ENCODE data around the gene MXI1.
"Not testable (repeated sequence)": the region's sequence is repeated elsewhere in the genome, so short reads cannot be mapped to it uniquely, and the experiment has no call there.

Gene MXI1

DNA sequence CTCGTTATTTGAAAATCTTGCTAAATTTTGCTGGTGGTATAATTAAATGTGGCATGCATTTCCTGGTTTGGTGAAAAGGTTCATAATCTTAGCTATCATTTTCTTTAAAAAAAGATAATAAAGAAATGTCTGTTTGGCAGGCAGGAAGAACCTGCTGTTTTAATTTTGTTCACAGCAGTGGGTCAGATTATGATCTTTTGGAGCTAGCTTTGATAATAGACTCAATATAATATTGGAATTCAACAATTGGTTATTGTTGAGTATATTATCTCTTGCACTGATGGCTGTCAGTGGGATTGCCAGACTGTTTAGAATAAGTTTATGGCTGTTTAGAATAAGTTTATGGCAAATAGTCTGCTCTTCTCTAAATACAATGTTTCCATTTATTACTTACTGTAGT, 35.1 kb downstream of the MXI1 start:
- DNase-seq, result no peak

GRCh38 chr10:110244550-110244949, 37.1 kb downstream of the MXI1 start:
- DNase-seq, result no peak

GRCh38 chr10:110247833-110248232, 40.4 kb downstream of the MXI1 start:
- DNase-seq, result not testable (repeated sequence)

GRCh38 chr10:110249489-110249888, 42.1 kb downstream of the MXI1 start:
- DNase-seq, result not testable (repeated sequence)

DNA sequence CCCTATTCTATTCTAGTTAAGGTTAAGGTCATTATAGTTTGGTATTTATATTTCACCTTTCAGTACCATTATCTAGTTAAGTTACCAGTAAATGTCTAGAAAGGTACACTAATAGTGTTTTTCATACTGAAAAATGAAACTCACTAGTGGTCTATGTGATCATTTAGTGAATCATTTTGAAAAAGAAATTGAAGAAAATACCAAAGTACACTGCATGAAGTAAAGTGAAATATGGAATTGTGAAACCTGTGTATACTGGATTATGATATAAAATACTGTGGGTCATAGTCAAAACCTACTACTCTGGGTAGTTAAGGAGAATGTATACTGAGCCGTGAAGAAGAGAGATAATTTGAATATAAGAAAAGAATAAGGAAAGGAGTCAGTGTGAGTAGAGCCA, 44.0 kb downstream of the MXI1 start:
- not testable (repeated sequence) for DNase-seq

- DNase-seq, result no peak
These were observed 44.7 kb downstream of the MXI1 start for GRCh38 chr10:110252151-110252550.

- DNase-seq, result no peak
These were observed 47.1 kb downstream of the MXI1 start for GRCh38 chr10:110254467-110254866.

DNA sequence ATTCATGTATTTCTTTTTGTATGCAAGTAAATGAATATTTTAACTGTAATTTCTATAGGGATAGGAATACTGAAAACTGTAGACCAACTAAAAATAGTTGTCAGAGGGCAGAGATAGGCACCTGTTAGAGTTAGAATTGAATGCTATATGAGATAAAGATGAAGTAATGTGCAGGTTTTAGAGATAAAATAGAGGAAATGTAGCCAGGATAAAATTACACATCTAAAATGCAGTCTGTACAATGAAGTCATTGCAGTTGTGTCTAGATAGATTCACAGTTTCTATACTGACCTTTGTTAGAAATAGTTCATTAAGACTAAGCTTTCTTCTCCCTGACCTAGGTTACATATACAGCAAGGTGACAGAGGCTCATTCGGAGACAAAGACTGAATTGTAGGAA, 51.1 kb downstream of the MXI1 start:
- DNase-seq, result no peak

GRCh38 chr10:110259317-110259716, 51.9 kb downstream of the MXI1 start:
- no peak for DNase-seq

DNA sequence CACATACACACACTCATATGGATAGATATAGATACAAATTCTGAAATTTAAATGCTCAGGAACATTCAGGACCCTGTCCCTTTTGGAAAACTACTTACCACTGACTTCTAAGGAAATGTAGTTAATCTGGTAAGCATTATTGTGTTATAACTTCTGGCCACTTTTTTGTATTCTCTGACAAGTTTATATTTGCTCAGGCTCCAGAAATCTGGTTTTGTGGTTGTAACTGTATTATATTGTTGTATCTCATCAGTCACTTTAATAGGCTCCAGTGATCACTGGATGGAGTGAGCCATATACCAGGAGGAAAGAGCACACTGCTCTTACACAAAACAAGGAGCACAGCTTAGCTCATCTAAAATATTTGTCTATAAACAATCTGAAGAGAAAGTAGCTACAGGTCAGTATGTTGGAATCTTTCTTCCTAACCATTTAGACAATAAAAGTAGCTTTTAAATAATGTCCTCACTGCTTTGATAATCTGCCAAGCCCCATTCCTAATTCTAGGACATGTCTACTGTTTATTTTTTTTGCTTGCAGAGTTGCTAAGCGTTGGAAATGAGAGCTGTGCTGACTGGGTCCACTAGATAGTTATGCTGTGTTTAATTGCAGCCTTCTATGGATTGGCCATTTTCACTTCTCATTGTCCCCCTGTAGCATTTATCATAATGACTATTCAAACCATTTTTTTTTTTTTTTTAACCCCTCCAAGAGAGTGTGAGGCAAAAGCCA, 53.5 kb downstream of the MXI1 start:
- DNase-seq, result no peak

- DNase-seq, result no peak
These were observed 55.8 kb downstream of the MXI1 start for GRCh38 chr10:110263164-110263563.

GRCh38 chr10:110265573-110266193, 58.3 kb downstream of the MXI1 start:
- DNase-seq, result no peak

- no peak for DNase-seq
These were observed 59.9 kb downstream of the MXI1 start for GRCh38 chr10:110267276-110267675.

GRCh38 chr10:110268442-110268841, 61.0 kb downstream of the MXI1 start:
- DNase-seq, result no peak

DNA sequence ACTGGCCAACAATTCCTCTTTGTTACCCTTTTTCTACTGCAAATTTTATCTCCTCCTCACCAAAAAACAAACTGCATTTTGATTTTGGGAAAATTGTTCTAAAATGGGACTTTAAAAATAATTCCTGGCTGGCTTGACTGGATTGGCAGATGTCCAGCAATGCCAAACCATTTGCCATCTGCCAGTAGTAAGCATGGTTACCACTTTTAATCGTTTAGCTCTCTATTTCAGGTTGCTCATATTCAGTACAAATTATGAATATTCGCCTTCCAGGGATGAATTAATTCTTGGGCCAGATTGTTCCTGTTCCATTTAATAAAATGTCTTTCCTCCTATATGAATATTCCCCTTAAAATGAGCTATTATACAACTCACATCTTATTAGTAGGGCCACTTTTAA, 61.6 kb downstream of the MXI1 start:
- DNase-seq, result no peak

DNA sequence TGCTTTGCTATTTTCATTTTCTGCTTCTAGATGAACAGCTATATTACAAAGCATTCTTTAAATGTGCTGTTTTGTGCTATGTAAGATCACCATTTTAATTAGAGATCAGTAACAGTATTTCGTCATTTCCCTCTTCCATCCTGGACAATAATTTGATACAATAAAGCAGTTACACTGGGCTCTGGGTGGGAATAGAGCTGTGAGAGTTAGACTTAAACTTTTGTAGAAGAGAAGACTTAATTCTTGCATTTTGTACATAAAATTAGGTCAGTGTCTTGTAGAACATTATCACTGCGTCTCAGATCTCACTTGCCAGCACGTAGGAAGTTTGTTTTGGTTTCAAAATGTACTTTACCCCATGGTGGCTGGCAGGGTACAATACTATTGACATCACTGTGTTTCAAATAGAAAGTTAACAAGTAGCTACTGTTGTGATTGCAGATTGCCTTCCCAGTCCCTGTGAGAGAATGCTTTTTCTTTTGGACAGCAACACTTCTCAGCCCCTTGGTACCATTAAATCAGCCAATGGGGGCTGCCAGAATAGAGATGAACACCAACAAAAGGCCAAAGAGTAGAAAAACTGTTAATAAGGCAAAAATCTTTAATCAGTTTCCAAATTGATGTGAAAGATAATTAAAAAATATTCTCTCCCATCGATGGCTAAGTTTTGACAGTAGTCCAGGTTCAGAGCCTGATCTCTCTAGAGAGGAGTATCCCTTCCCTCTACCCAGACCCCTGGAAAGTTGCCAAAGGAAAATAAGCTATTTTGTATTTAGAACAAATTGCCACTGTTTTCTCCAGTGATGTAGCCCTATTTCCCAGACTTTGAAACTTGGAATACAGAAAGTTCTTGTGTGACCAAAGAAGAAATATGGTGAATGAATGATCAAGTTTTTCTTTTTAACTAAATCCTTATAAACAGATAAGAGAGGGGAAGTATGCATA, 62.2 kb downstream of the MXI1 start:
- DNase-seq, result peak; percentile 32

GRCh38 chr10:110272995-110273394, 65.6 kb downstream of the MXI1 start:
- DNase-seq, result not testable (repeated sequence)

DNA sequence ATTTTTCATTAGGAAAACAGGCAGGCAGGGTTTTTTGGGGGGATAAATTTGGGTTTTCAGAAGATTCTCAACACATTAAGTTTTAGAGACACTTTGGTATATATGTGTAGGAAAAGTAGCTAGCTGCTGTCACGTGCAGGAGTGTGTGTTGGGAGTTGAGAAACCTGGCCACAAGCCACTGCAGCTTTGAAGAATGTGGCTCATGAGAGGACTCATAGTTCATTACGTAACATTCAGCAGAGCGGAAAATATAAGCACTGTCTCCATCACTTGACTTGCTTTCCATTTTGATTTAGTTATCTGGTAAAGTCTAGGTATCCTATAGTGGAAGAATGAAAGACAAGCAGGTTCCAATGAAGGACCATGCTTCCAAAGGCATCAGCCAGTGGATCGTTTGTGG, 66.1 kb downstream of the MXI1 start:
- DNase-seq, result peak; percentile 28

DNA sequence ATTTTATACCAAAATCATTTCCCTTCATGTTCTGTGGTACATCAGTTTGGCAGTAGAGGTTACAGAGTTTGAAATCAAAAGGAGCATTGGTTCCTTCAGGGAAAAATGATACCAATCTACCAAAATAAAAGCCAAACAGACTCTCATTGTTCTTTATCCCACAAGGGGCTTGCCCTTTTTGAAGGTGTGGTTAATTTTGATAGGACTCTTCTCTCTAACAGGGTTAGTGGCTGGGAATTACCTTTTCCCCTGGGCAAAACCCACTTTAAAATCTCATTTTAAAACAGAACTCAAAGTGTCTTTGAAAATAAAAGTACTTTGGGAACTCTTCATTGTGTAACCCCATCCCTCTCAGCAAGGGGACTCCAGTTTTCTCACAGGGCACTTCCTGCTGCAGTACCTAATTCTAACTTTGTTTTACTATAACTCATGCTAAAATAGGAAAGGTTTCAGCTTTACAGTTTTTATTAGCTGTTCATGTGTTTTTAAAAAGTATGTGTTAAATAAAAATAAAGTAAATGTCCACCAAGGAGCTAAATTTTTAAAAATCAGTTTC, 66.7 kb downstream of the MXI1 start:
- DNase-seq, result no peak

- no peak for DNase-seq
These were observed 67.2 kb downstream of the MXI1 start for GRCh38 chr10:110274647-110275046.

GRCh38 chr10:110275128-110275729, 67.8 kb downstream of the MXI1 start:
- peak; percentile 20 for DNase-seq

- no peak for DNase-seq
These were observed 69.2 kb downstream of the MXI1 start for GRCh38 chr10:110276603-110277002.

DNA sequence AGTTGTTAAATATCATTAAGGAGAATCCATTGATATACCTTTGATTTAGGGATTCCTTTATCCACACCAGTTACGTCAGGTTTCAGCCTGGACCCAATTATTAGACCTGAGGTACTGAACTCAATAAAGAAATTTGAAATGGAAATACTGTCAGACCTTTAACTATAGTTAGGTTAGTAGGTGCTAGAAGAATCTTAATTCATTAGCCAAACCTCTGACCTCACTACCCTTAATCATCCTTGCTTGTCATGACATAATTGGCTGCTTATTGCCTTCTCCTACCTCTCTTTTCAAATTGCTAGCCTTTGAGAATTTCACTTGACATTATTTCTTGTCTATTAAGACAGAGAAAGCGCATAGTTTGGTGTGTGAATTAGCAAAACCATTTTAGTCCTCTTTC, 70.2 kb downstream of the MXI1 start:
- no peak for DNase-seq

Measured in CD4-positive, alpha-beta T cell treated with Interleukin-12 subunit alpha and Interleukin-12 subunit beta, for 1 hour (primary cell).